Retinal pigment epithelial cell (primary cell): ENCODE data around the gene APELA.
"Not testable (repeated sequence)": the region's sequence is repeated elsewhere in the genome, so short reads cannot be mapped to it uniquely, and the experiment has no call there.

ENCODE experiments used
- DNase-seq: peaks from one replicate; pipeline ENCODE4 v3.0.0-alpha.2; 2010; ENCODE audit warnings: low read depth
- H3K4me3 ChIP-seq: 2 replicates; pipeline ENCODE4 v1.5.1; 2011; ENCODE audit warnings: mild to moderate bottlenecking, low read length, control low read depth, moderate library complexity
- CTCF ChIP-seq: conservative IDR thresholded peaks from 2 replicates; pipeline ENCODE4 v1.5.1; 2011; ENCODE audit warnings: low read depth, low read length, control low read depth, inconsistent platforms

APELA gene

GRCh38 chr4:164890691-164891090, 13.7 kb downstream of the APELA start:
- TF ChIP-seq CTCF = no peak
- H3K4me3 ChIP-seq = no peak overlapping the region

GRCh38 chr4:164892018-164892417, 15.0 kb downstream of the APELA start:
- no peak for TF ChIP-seq CTCF
- no peak for DNase-seq
- no peak overlapping the region for H3K4me3 ChIP-seq

More at GRCh38 chr4:164890691-164891090, 13.7 kb downstream of the APELA start:
- DNase-seq = no peak

GRCh38 chr4:164894702-164895101, 17.7 kb downstream of the APELA start:
- TF ChIP-seq CTCF = no peak
- H3K4me3 ChIP-seq = no peak overlapping the region
- DNase-seq = no peak

GRCh38 chr4:164902608-164903007, 25.6 kb downstream of the APELA start:
- H3K4me3 ChIP-seq = no peak overlapping the region
- no peak for DNase-seq

GRCh38 chr4:164904336-164904735, 27.4 kb downstream of the APELA start:
- no peak for TF ChIP-seq CTCF
- DNase-seq = no peak
- no peak overlapping the region for H3K4me3 ChIP-seq

More at GRCh38 chr4:164902608-164903007, 25.6 kb downstream of the APELA start:
- TF ChIP-seq CTCF = no peak

GRCh38 chr4:164904941-164905340, 28.0 kb downstream of the APELA start:
- no peak for TF ChIP-seq CTCF
- no peak for DNase-seq
- H3K4me3 ChIP-seq = no peak overlapping the region

- DNase-seq = no peak
- H3K4me3 ChIP-seq = no peak overlapping the region
- no peak for TF ChIP-seq CTCF
Observed at GRCh38 chr4:164906368-164906767, 29.4 kb downstream of the APELA start.

GRCh38 chr4:164913506-164913905, 36.5 kb downstream of the APELA start:
- not testable (repeated sequence) for H3K4me3 ChIP-seq, DNase-seq
